ENCODE data around the gene SRPRB.

DNA sequence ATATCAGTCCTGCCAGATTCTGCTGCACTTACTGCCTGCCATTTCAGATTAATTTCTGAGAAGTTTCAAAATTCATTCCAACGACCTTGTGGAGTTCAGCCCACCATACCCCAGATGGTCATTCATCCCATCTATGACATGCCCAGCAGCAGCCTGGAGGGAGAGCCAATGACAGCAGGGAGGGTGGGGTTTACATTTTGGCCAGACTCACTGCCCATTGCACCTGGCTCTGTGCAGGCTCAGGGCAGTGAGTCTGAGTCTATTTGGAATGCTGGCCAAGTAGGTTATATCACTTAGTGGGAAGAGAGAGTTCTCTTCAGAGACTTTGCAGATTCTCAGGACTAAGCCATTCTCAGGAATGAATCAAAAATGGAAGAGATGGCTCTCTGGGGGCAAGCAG is 21.5 kb downstream of the SRPRB start:
- TF ChIP-seq, protein P1, sequence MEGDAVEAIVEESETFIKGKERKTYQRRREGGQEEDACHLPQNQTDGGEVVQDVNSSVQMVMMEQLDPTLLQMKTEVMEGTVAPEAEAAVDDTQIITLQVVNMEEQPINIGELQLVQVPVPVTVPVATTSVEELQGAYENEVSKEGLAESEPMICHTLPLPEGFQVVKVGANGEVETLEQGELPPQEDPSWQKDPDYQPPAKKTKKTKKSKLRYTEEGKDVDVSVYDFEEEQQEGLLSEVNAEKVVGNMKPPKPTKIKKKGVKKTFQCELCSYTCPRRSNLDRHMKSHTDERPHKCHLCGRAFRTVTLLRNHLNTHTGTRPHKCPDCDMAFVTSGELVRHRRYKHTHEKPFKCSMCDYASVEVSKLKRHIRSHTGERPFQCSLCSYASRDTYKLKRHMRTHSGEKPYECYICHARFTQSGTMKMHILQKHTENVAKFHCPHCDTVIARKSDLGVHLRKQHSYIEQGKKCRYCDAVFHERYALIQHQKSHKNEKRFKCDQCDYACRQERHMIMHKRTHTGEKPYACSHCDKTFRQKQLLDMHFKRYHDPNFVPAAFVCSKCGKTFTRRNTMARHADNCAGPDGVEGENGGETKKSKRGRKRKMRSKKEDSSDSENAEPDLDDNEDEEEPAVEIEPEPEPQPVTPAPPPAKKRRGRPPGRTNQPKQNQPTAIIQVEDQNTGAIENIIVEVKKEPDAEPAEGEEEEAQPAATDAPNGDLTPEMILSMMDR (IDR thresholded peaks at IDR 0.05), result no peak
- TF ChIP-seq POLR2AphosphoS5 (IDR thresholded peaks at IDR 0.05; ENCODE audit: low read depth, low read length), result no peak
- TF ChIP-seq, protein P2, sequence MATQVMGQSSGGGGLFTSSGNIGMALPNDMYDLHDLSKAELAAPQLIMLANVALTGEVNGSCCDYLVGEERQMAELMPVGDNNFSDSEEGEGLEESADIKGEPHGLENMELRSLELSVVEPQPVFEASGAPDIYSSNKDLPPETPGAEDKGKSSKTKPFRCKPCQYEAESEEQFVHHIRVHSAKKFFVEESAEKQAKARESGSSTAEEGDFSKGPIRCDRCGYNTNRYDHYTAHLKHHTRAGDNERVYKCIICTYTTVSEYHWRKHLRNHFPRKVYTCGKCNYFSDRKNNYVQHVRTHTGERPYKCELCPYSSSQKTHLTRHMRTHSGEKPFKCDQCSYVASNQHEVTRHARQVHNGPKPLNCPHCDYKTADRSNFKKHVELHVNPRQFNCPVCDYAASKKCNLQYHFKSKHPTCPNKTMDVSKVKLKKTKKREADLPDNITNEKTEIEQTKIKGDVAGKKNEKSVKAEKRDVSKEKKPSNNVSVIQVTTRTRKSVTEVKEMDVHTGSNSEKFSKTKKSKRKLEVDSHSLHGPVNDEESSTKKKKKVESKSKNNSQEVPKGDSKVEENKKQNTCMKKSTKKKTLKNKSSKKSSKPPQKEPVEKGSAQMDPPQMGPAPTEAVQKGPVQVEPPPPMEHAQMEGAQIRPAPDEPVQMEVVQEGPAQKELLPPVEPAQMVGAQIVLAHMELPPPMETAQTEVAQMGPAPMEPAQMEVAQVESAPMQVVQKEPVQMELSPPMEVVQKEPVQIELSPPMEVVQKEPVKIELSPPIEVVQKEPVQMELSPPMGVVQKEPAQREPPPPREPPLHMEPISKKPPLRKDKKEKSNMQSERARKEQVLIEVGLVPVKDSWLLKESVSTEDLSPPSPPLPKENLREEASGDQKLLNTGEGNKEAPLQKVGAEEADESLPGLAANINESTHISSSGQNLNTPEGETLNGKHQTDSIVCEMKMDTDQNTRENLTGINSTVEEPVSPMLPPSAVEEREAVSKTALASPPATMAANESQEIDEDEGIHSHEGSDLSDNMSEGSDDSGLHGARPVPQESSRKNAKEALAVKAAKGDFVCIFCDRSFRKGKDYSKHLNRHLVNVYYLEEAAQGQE (IDR thresholded peaks at IDR 0.05; ENCODE audit: insufficient read depth in 1 of 2, low read depth in 2 of 2, low read length in 1 of 2), result no peak
- TF ChIP-seq TCF7L2 (IDR thresholded peaks at IDR 0.05; ENCODE audit: low read depth, low read length), result no peak

All from Panc1 (cell line).